GM23338 (cell line): ENCODE measurements around the gene DUS3L. TPM values are rescaled to one million over a fixed set of nuclear protein-coding genes. Genes with fewer than 3 reads are reported as not detected.

Experiments
- ATAC-seq: fragments of 200-7000 bp; cut with Tn5 transposase; 3 replicates; pipeline ENCODE4 v1.9.1; 2020
- DNase-seq: peaks from one replicate; pipeline ENCODE4 v3.0.0-alpha.2; 2015; ENCODE audit warnings: low spot score
- H2AFZ ChIP-seq: fragments of 200-600 bp; sonication (generic); 2 replicates; pipeline ENCODE4 v1.8.0; 2016; ENCODE audit warnings: antibody characterized with exemption, mild to moderate bottlenecking, moderate library complexity
- H3F3A ChIP-seq: fragments of 200-600 bp; sonication (generic); replicated peaks from 2 replicates; pipeline ENCODE4 v1.8.0; 2017; ENCODE audit warnings: antibody characterized with exemption, mixed run types, low read depth
- H3K27ac ChIP-seq: fragments of 200-600 bp; sonication (generic); 2 replicates; pipeline ENCODE4 v1.6.1; 2016; ENCODE audit warnings: low read depth
- H3K27me3 ChIP-seq: fragments of 200-600 bp; sonication (generic); 2 replicates; pipeline ENCODE4 v1.8.0; 2016; ENCODE audit warnings: mild to moderate bottlenecking, mixed run types, moderate library complexity; ENCODE audit not compliant: insufficient read depth
- H3K36me3 ChIP-seq: fragments of 200-600 bp; sonication (generic); 2 replicates; pipeline ENCODE4 v1.8.0; 2016; ENCODE audit warnings: mild to moderate bottlenecking; ENCODE audit not compliant: insufficient read depth
- H3K4me1 ChIP-seq: fragments of 200-600 bp; sonication (generic); 2 replicates; pipeline ENCODE4 v1.8.0; 2016; ENCODE audit warnings: mild to moderate bottlenecking, moderate library complexity; ENCODE audit not compliant: insufficient read depth
- H3K4me2 ChIP-seq: fragments of 200-600 bp; sonication (generic); 2 replicates; pipeline ENCODE4 v1.7.1; 2017; ENCODE audit warnings: mixed run types
- H3K4me3 ChIP-seq: fragments of 200-600 bp; sonication (generic); 2 replicates; pipeline ENCODE4 v1.6.1; 2016; ENCODE audit warnings: mixed run types
- H3K79me2 ChIP-seq: fragments of 200-600 bp; sonication (generic); replicated peaks from 2 replicates; pipeline ENCODE4 v1.8.0; 2017; ENCODE audit warnings: mild to moderate bottlenecking; ENCODE audit not compliant: insufficient read depth
- H3K9me2 ChIP-seq: fragments of 200-600 bp; sonication (generic); 2 replicates; pipeline ENCODE4 v1.8.0; 2017; ENCODE audit not compliant: insufficient read depth
- H4K20me1 ChIP-seq: fragments of 200-600 bp; sonication (generic); replicated peaks from 2 replicates; pipeline ENCODE4 v1.8.0; 2017; ENCODE audit warnings: mild to moderate bottlenecking; ENCODE audit not compliant: insufficient read depth
- H3K27ac Mint-ChIP-seq: 2 replicates; pipeline ENCODE4 v1.8.0; 2020; ENCODE audit warnings: inconsistent platforms, mild to moderate bottlenecking, moderate library complexity, mixed read lengths
- H3K27me3 Mint-ChIP-seq: 3 replicates; pipeline ENCODE4 v1.8.0; 2022; ENCODE audit warnings: low read depth, mild to moderate bottlenecking, moderate library complexity, mixed read lengths, inconsistent platforms; ENCODE audit not compliant: insufficient read depth, poor library complexity
- H3K36me3 Mint-ChIP-seq: 3 replicates; pipeline ENCODE4 v1.8.0; 2021; ENCODE audit warnings: low read depth, mild to moderate bottlenecking, inconsistent platforms, moderate library complexity, mixed read lengths
- H3K4me1 Mint-ChIP-seq: 3 replicates; pipeline ENCODE4 v1.8.0; 2020; ENCODE audit warnings: mild to moderate bottlenecking, inconsistent platforms, mixed read lengths
- H3K4me3 Mint-ChIP-seq: 3 replicates; pipeline ENCODE4 v1.8.0; 2021; ENCODE audit warnings: moderate library complexity, mild to moderate bottlenecking, inconsistent platforms, mixed read lengths
- H3K9me3 Mint-ChIP-seq: 3 replicates; pipeline ENCODE4 v1.8.0; 2020; ENCODE audit warnings: moderate library complexity, mild to moderate bottlenecking, inconsistent platforms, mixed read lengths
- CREB1 ChIP-seq: fragments of 250-450 bp; sonication (Bioruptor Pico); IDR thresholded peaks from 2 replicates; pipeline ENCODE4 v1.5.0; 2020; ENCODE audit warnings: low read depth, mild to moderate bottlenecking, moderate library complexity
- CTCF ChIP-seq, 2 experiments: fragments of 200-600 bp in 1 of 2; sonication (generic) in 1 of 2; conservative IDR thresholded peaks; 2 replicates each; pipeline versions ENCODE4 v1.5.1 to v1.6.1; 2016 to 2017; ENCODE audit warnings: antibody characterized with exemption in 2 of 2, low read depth in 2 of 2, mild to moderate bottlenecking in 2 of 2, moderate library complexity in 1 of 2
- EZH2phosphoT487 ChIP-seq: fragments of 200-600 bp; sonication (generic); IDR thresholded peaks from one replicate; pipeline ENCODE4 v1.8.1; 2018; ENCODE audit warnings: antibody characterized with exemption; ENCODE audit not compliant: unreplicated experiment
- JUNB ChIP-seq: IDR thresholded peaks from one replicate; pipeline ENCODE4 v1.6.1; 2016; ENCODE audit warnings: antibody characterized with exemption; ENCODE audit not compliant: unreplicated experiment
- NANOG ChIP-seq: IDR thresholded peaks from 2 replicates; pipeline ENCODE4 v1.6.1; 2016; ENCODE audit warnings: antibody characterized with exemption, borderline replicate concordance
- POLR2AphosphoS5 ChIP-seq: IDR thresholded peaks from 2 replicates; pipeline ENCODE4 v1.6.1; 2016; ENCODE audit warnings: antibody characterized with exemption, low read depth
- STAT1 ChIP-seq: IDR thresholded peaks from one replicate; pipeline ENCODE4 v1.6.1; 2016; ENCODE audit warnings: antibody characterized with exemption; ENCODE audit not compliant: unreplicated experiment
- ZNF114 ChIP-seq: fragments of 250-450 bp; sonication (Bioruptor Pico); IDR thresholded peaks from 2 replicates; pipeline ENCODE4 v1.5.0; 2020; ENCODE audit warnings: mild to moderate bottlenecking, moderate library complexity
- ZNF331 ChIP-seq: fragments of 250-450 bp; sonication (Bioruptor Pico); IDR thresholded peaks from 2 replicates; pipeline ENCODE4 v1.5.0; 2020; ENCODE audit warnings: low read depth, mild to moderate bottlenecking, moderate library complexity
- ZNF462 ChIP-seq: fragments of 250-450 bp; sonication (Bioruptor Pico); IDR thresholded peaks from 2 replicates; pipeline ENCODE4 v1.5.0; 2020; ENCODE audit warnings: mild to moderate bottlenecking, moderate library complexity
- polyA plus RNA-seq: library from polyadenylated mRNA; unstranded; fragments of >200 nt; fragmentation: Nextera tagmentation; extraction: Ambion mirVana; gene quantifications from 2 replicates; pipeline ENCODE4 v1.2.1, GENCODE V29; 2016
- total RNA-seq: library from RNA; depleted of rRNA; stranded (reverse); fragments of >200 nt; shearing (Covaris generic); gene quantifications from 2 replicates; pipeline ENCODE4 v1.2.3, GENCODE V29; 2014

The DUS3L gene
- total and polyA plus RNA-seq, 2 experiments from 2014 or later, result 26.2 to 53.0 TPM

GRCh38 chr19:5821521-5822180 lies 30.7 kb upstream of the DUS3L start:
- Histone ChIP-seq H3K4me2 (no peak overlapping the region), H2AFZ (no peak overlapping the region), H3K4me1 (no peaks in the 10 kb centered on the region), H3K9me2 (no peaks in the 10 kb centered on the region), H3K36me3 (no peaks in the 10 kb centered on the region), H3K4me3 (no peak overlapping the region), H3K27ac (no peak overlapping the region), H3K27me3 (no peaks in the 10 kb centered on the region), H3F3A (no peaks in the 10 kb centered on the region), H3K79me2 (no peaks in the 10 kb centered on the region), H4K20me1 (no peaks in the 10 kb centered on the region; the same call in 1 of the 2 replicates)
- H3K36me3 Mint-ChIP-seq, result no peaks in the 10 kb centered on the region
- no peak for DNase-seq
- H3K4me3 Mint-ChIP-seq, result no peak overlapping the region
- no peak for TF ChIP-seq POLR2AphosphoS5
- TF ChIP-seq CREB1 (CRISPR knock-in tag), result no peak
- no peak for TF ChIP-seq CTCF (conservative IDR thresholded peaks at IDR 0.05; ENCODE audit: low read depth in 2 of 2)
- TF ChIP-seq NANOG, result no peak
- ATAC-seq, result no peak
- peaks cover 11% of the 10 kb centered on the region for H3K27me3 Mint-ChIP-seq
- peaks cover 4% of the 10 kb centered on the region; the same call in 2 of the 3 replicates for H3K4me1 Mint-ChIP-seq
- H3K9me3 Mint-ChIP-seq, result no peaks in the 10 kb centered on the region; the same call in 2 of the 3 replicates
- H3K27ac Mint-ChIP-seq, result no peak overlapping the region

DNA sequence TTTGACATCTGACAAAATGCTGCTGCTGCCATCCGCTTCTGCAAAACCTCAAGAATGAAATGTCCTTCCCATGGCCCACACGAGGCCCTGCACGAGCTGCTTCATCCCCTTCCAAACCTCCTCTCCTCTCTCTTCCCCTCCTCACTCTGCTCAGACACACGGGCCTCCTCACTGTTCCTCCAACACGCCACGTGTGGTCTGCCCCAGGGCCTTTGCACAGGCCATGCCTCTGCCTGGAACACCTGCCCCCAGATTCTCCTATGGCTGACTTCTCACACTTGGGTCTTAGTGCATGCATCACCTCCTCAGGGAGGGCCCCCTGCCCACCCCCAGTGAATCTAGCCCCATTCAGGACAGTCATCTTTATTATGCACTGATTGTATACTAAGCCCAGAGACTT lies 29.8 kb upstream of the DUS3L start:
- no peaks in the 10 kb centered on the region for H3K36me3 Mint-ChIP-seq
- TF ChIP-seq POLR2AphosphoS5 (no peak), CREB1 (CRISPR knock-in tag) (no peak), NANOG (no peak), EZH2phosphoT487 (no peak), ZNF462 (CRISPR knock-in tag) (no peak), ZNF331 (CRISPR knock-in tag) (no peak), JUNB (no peak), ZNF114 (no peak), STAT1 (no peak), CTCF (conservative IDR thresholded peaks at IDR 0.05; ENCODE audit: low read depth in 2 of 2) (no peak)

More for the DNA sequence above, 29.8 kb upstream of the DUS3L start:
- H3K79me2 ChIP-seq, result no peaks in the 10 kb centered on the region
- no peak for DNase-seq
- peaks cover 7% of the 10 kb centered on the region for H3K27me3 Mint-ChIP-seq
- H4K20me1 ChIP-seq, result no peaks in the 10 kb centered on the region; the same call in 1 of the 2 replicates
- no peak overlapping the region; the same call in 2 of the 3 replicates for H3K4me3 Mint-ChIP-seq
- H3K27ac Mint-ChIP-seq, result no peak overlapping the region
- H3K4me3 ChIP-seq, result no peak overlapping the region
- ATAC-seq, result no peak
- H3F3A ChIP-seq, result no peaks in the 10 kb centered on the region
- H3K4me1 ChIP-seq, result no peaks in the 10 kb centered on the region
- H3K9me3 Mint-ChIP-seq, result no peaks in the 10 kb centered on the region; the same call in 2 of the 3 replicates
- H3K36me3 ChIP-seq, result no peaks in the 10 kb centered on the region
- no peaks in the 10 kb centered on the region for H3K27me3 ChIP-seq
- H3K27ac ChIP-seq, result no peak overlapping the region
- H3K9me2 ChIP-seq, result no peaks in the 10 kb centered on the region
- H3K4me1 Mint-ChIP-seq, result no peaks in the 10 kb centered on the region; the same call in 2 of the 3 replicates
- no peak overlapping the region for H3K4me2 ChIP-seq
- H2AFZ ChIP-seq, result no peak overlapping the region
